Hematopoietic multipotent progenitor cell treated with erythropoietin and hydrocortisone succinate and interleukin-3 and kit ligand, for 8 days (in vitro differentiated cells): ENCODE data around the gene MANEAL.

Source experiments
- DNase-seq: peaks from one replicate; pipeline ENCODE4 v3.0.0-alpha.2; 2015

Gene MANEAL

GRCh38 chr1:37782491-37782890 is 11.2 kb upstream of the MANEAL start:
- no peak for DNase-seq

- DNase-seq, result no peak
These were observed 532 bp upstream of the MANEAL start for GRCh38 chr1:37792943-37793686.

- no peak for DNase-seq
These were observed 1.0 kb downstream of the MANEAL start for GRCh38 chr1:37794372-37795339.

- peak; percentile 86 for DNase-seq
These were observed 1.9 kb downstream of the MANEAL start for GRCh38 chr1:37795340-37796125.

- no peak for DNase-seq
These were observed 4.2 kb downstream of the MANEAL start for GRCh38 chr1:37797750-37798345.

GRCh38 chr1:37802439-37802838 is 8.8 kb downstream of the MANEAL start:
- no peak for DNase-seq

GRCh38 chr1:37807220-37807554 is 13.5 kb downstream of the MANEAL start:
- peak; percentile 87 for DNase-seq

- DNase-seq, result peak; percentile 93
These were observed 14.1 kb downstream of the MANEAL start, which contains the start of the genes C1orf122 and YRDC for GRCh38 chr1:37807555-37808368. Gene C1orf122, plus strand, starts transcription at chr1:37807790. Its CDS starts 615 bp downstream, at chr1:37808405. Gene YRDC, minus strand, starts transcription at chr1:37808208. Its CDS starts 28 bp downstream, at chr1:37808180.

- peak; percentile 65 for DNase-seq
These were observed 15.0 kb downstream of the MANEAL start for GRCh38 chr1:37808369-37809319.

- DNase-seq, result no peak
These were observed 16.3 kb downstream of the MANEAL start for GRCh38 chr1:37809942-37810341.

- peak; percentile 86 for DNase-seq
These were observed 17.5 kb downstream of the MANEAL start for GRCh38 chr1:37811027-37811655.

- DNase-seq, result no peak
These were observed 20.0 kb downstream of the MANEAL start for GRCh38 chr1:37813529-37814145.

- DNase-seq, result no peak
These were observed 20.6 kb downstream of the MANEAL start for GRCh38 chr1:37814252-37814651.

- peak; percentile 12 for DNase-seq
These were observed 23.8 kb downstream of the MANEAL start for GRCh38 chr1:37817481-37817880.

GRCh38 chr1:37821481-37821880 is 27.8 kb downstream of the MANEAL start:
- DNase-seq, result no peak

GRCh38 chr1:37822906-37823815 is 29.5 kb downstream of the MANEAL start:
- no peak for DNase-seq

- no peak for DNase-seq
These were observed 30.4 kb downstream of the MANEAL start for GRCh38 chr1:37824001-37824400.

- no peak for DNase-seq
These were observed 31.9 kb downstream of the MANEAL start for GRCh38 chr1:37825506-37825905.
